Peyer's patch (tissue), 4 donors: ENCODE results near the gene TTC9B.

Experiments used
- POLR2A ChIP-seq, 2 donors: fragments of 450-650 bp; IDR thresholded peaks; one replicate each; pipeline ENCODE4 v1.5.1; 2017; ENCODE audit warnings: antibody characterized with exemption in 2 of 2, mild to moderate bottlenecking in 2 of 2, moderate library complexity in 2 of 2
- TF ChIP-seq, protein P1 (sequence below), 6 experiments: fragments of 450-650 bp in 4 of 6; fragments of 200-600 bp in 2 of 6; sonication (generic) in 1 of 6; IDR thresholded peaks; one replicate each; pipeline ENCODE4 v1.5.1; 2017 to 2019; ENCODE audit warnings: antibody characterized with exemption in 6 of 6, mild to moderate bottlenecking in 3 of 6, moderate library complexity in 1 of 6

DNA sequence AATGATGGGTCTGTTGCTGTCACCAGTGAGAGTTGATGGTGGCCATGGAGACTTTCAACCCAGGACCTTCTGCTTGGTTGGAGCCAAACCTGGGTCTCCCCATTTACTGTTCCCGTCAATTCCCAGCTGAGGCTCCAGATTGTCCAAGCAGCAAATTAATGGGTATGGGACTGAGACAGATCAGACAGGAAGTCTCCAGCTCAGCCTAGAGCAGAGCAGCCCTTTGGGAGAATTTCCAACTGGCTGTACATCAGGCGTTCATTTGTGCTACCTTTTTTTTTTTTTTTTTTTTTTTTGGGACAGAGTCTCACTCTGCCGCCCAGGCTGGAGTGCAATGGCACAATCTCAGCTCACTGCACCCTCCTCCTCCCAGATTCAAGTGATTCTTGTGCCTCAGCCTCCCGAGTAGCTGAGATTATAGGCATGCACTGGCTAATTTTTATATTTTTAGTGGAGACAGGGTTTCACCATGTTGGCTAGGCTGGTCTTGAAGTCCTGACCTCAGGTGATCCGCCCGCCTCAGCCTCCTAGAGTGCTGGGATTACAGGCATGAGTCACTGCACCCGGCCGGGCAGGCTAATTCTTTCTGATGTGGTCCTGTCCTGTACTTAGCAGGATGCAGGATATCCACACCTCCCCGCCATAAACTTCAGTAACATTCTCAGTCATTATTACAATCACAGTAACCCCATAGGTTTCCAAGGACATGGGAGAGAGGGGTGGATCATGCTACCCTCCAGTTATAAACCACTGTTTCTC is 17.7 kb downstream of the TTC9B start:
- TF ChIP-seq, protein P1, sequence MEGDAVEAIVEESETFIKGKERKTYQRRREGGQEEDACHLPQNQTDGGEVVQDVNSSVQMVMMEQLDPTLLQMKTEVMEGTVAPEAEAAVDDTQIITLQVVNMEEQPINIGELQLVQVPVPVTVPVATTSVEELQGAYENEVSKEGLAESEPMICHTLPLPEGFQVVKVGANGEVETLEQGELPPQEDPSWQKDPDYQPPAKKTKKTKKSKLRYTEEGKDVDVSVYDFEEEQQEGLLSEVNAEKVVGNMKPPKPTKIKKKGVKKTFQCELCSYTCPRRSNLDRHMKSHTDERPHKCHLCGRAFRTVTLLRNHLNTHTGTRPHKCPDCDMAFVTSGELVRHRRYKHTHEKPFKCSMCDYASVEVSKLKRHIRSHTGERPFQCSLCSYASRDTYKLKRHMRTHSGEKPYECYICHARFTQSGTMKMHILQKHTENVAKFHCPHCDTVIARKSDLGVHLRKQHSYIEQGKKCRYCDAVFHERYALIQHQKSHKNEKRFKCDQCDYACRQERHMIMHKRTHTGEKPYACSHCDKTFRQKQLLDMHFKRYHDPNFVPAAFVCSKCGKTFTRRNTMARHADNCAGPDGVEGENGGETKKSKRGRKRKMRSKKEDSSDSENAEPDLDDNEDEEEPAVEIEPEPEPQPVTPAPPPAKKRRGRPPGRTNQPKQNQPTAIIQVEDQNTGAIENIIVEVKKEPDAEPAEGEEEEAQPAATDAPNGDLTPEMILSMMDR (IDR thresholded peaks at IDR 0.05) = no peak
- TF ChIP-seq POLR2A (IDR thresholded peaks at IDR 0.05) = no peak
